HEK293 (cell line): Measurements from ENCODE around the gene ASXL2.

Experiments used
- CTCF ChIA-PET: fragments of 350-600 bp; formaldehyde crosslinking; extraction: SDS; loops from one replicate; lab custom pipeline; 2021; ENCODE audit warnings: antibody characterized with exemption; lab: Yijun Ruan, JAX
- POLR2A ChIA-PET: fragments of 300-600 bp; formaldehyde crosslinking; extraction: SDS; loops from one replicate; lab custom pipeline; 2020; ENCODE audit warnings: antibody characterized with exemption, inconsistent platforms; lab: Yijun Ruan, JAX
- H3K27ac ChIP-seq: fragments of 200-500 bp; sonication (Bioruptor generic); 2 replicates; pipeline ENCODE4 v1.5.1; 2014; ENCODE audit warnings: low read depth, low read length, control low read depth, inconsistent platforms; ENCODE audit errors: extremely low read depth
- H3K36me3 ChIP-seq, 2 experiments: fragments of 200-500 bp in 1 of 2; sonication (Bioruptor generic) in 1 of 2; 1 replicate in 1 of 2; 2 replicates in 1 of 2; pipeline ENCODE4 v1.5.1; 2014 to 2017; ENCODE audit warnings: inconsistent platforms in 2 of 2, low read length in 2 of 2; ENCODE audit not compliant: control insufficient read depth in 2 of 2, insufficient read depth in 1 of 2
- H3K4me1 ChIP-seq: fragments of 200-500 bp; sonication (Bioruptor generic); 2 replicates; pipeline ENCODE4 v1.5.1; 2014; ENCODE audit warnings: mild to moderate bottlenecking, low read length, inconsistent platforms; ENCODE audit not compliant: control insufficient read depth, insufficient read depth
- H3K4me3 ChIP-seq: 2 replicates; pipeline ENCODE4 v1.5.1; 2011; ENCODE audit warnings: low read depth, mild to moderate bottlenecking, control low read depth, low read length, moderate library complexity
- H3K9me3 ChIP-seq: fragments of 200-500 bp; sonication (Bioruptor generic); 2 replicates; pipeline ENCODE4 v1.5.1; 2014; ENCODE audit warnings: low read depth, low read length, inconsistent platforms; ENCODE audit not compliant: control insufficient read depth, insufficient read depth
- KLF1 ChIP-seq: fragments of 450-650 bp; formaldehyde crosslinking; IDR thresholded peaks from 2 replicates; pipeline ENCODE4 v1.5.1; 2016; ENCODE audit warnings: missing biosample characterization, missing genetic modification characterization
- PRDM1 ChIP-seq: fragments of 450-650 bp; formaldehyde crosslinking; IDR thresholded peaks from 2 replicates; pipeline ENCODE4; 2016; ENCODE audit warnings: missing biosample characterization, missing genetic modification characterization
- ZBTB10 ChIP-seq: fragments of 450-650 bp; formaldehyde crosslinking; IDR thresholded peaks from 2 replicates; pipeline ENCODE4 v1.5.1; 2016; ENCODE audit warnings: missing biosample characterization, missing genetic modification characterization
- ZBTB20 ChIP-seq: fragments of 450-650 bp; formaldehyde crosslinking; IDR thresholded peaks from 2 replicates; pipeline ENCODE4 v1.5.1; 2016; ENCODE audit warnings: missing biosample characterization, missing genetic modification characterization
- ZBTB26 ChIP-seq: fragments of 450-650 bp; formaldehyde crosslinking; optimal IDR thresholded peaks from 2 replicates; pipeline ENCODE3; 2016; ENCODE audit warnings: missing biosample characterization, mild to moderate bottlenecking, missing genetic modification characterization
- ZNF121 ChIP-seq: fragments of 450-650 bp; formaldehyde crosslinking; IDR thresholded peaks from 2 replicates; pipeline ENCODE4 v1.5.1; 2016; ENCODE audit warnings: missing biosample characterization, missing genetic modification characterization
- ZNF155 ChIP-seq: fragments of 450-650 bp; formaldehyde crosslinking; IDR thresholded peaks from 2 replicates; pipeline ENCODE4 v1.5.1; 2016; ENCODE audit warnings: missing biosample characterization, missing genetic modification characterization
- ZNF2 ChIP-seq: fragments of 450-650 bp; formaldehyde crosslinking; IDR thresholded peaks from 2 replicates; pipeline ENCODE4 v1.5.1; 2016; ENCODE audit warnings: missing biosample characterization, missing genetic modification characterization
- ZNF280D ChIP-seq: fragments of 450-650 bp; formaldehyde crosslinking; IDR thresholded peaks from 2 replicates; pipeline ENCODE4 v1.5.1; 2016; ENCODE audit warnings: missing biosample characterization, missing genetic modification characterization
- ZNF544 ChIP-seq: fragments of 450-650 bp; formaldehyde crosslinking; IDR thresholded peaks from 2 replicates; pipeline ENCODE4 v1.5.0; 2017; ENCODE audit warnings: missing biosample characterization, missing genetic modification characterization
- ZNF670 ChIP-seq: fragments of 450-650 bp; formaldehyde crosslinking; IDR thresholded peaks from 2 replicates; pipeline ENCODE4 v1.5.1; 2016; ENCODE audit warnings: missing biosample characterization, missing genetic modification characterization, low read depth
- ZNF707 ChIP-seq: fragments of 450-650 bp; formaldehyde crosslinking; IDR thresholded peaks from 2 replicates; pipeline ENCODE4 v1.5.1; 2016; ENCODE audit warnings: missing biosample characterization, missing genetic modification characterization
- ZNF768 ChIP-seq: fragments of 450-650 bp; formaldehyde crosslinking; IDR thresholded peaks from 2 replicates; pipeline ENCODE4 v1.5.1; 2018; ENCODE audit warnings: missing biosample characterization, mild to moderate bottlenecking, missing genetic modification characterization

ASXL2 gene

GRCh38 chr2:25872134-25872533, 6.2 kb downstream of the ASXL2 start:
- peaks cover 4 to 6% of the 10 kb centered on the region in 2 experiments; a peak in 2 of 3 replicates for H3K36me3 ChIP-seq
- ChIA-PET CTCF (interaction anchor here (0.7 to 0.9 kb wide), 2 partner anchors 16 to 21 kb away, joined by 3 to 4 read pairs; no protein-coding TSS in a partner anchor), POLR2A (no interaction called here)
- peaks cover 7% of the 10 kb centered on the region; the same call in 1 of the 2 replicates for H3K4me1 ChIP-seq
- no peak overlapping the region for H3K4me3 ChIP-seq
- no peaks in the 10 kb centered on the region for H3K9me3 ChIP-seq
- TF ChIP-seq KLF1 (tag by site-specific recombination) = no peak
- TF ChIP-seq ZNF768 (tag by site-specific recombination) = no peak
- peak; percentile 76 for TF ChIP-seq ZNF121
- no peak overlapping the region for H3K27ac ChIP-seq

- ChIA-PET CTCF (interaction anchor here (1.1 kb wide), 1 partner anchor 16 kb away, joined by 7 read pairs; no protein-coding TSS in a partner anchor), POLR2A (interaction anchor here (1.0 kb wide), 1 partner anchor 11 kb away, joined by 3 read pairs; the partner anchor contains the start of gene ASXL2)
- Histone ChIP-seq H3K27ac (no peak overlapping the region), H3K9me3 (no peaks in the 10 kb centered on the region), H3K36me3 (peaks cover 4 to 6% of the 10 kb centered on the region in 2 experiments; a peak in 2 of 3 replicates), H3K4me3 (no peak overlapping the region), H3K4me1 (no peaks in the 10 kb centered on the region)
- TF ChIP-seq ZBTB20 (tag by site-specific recombination) (no peak), ZNF280D (tag by site-specific recombination) (no peak), ZNF707 (tag by site-specific recombination) (no peak)
These were observed 10.8 kb downstream of the ASXL2 start for GRCh38 chr2:25867396-25868003.

GRCh38 chr2:25856377-25856776, 21.9 kb downstream of the ASXL2 start:
- ChIA-PET POLR2A (interaction anchor here (2.8 kb wide), 1 partner anchor 22 kb away, joined by 7 read pairs; the partner anchor contains the start of gene ASXL2), CTCF (interaction anchor here (0.6 to 1.5 kb wide), 6 partner anchors 15 to 292 kb away, joined by 3 to 4 read pairs (median 3); no protein-coding TSS in a partner anchor)
- no peak for TF ChIP-seq ZBTB20 (tag by site-specific recombination)
- no peak for TF ChIP-seq ZNF670 (tag by site-specific recombination)
- TF ChIP-seq ZNF155 = no peak
- TF ChIP-seq ZBTB26 (tag by site-specific recombination) = no peak
- no peak for TF ChIP-seq ZNF544 (tag by site-specific recombination)
- no peak for TF ChIP-seq ZNF2
- no peak for TF ChIP-seq ZBTB10 (tag by site-specific recombination)
- TF ChIP-seq PRDM1 (tag by site-specific recombination) = no peak
- no peak overlapping the region for H3K27ac ChIP-seq
- no peaks in the 10 kb centered on the region for H3K9me3 ChIP-seq
- H3K36me3 ChIP-seq = peaks cover 0 to 4% of the 10 kb centered on the region in 2 experiments; a peak in 2 of 3 replicates
- H3K4me3 ChIP-seq = no peak overlapping the region
- peaks cover 13% of the 10 kb centered on the region for H3K4me1 ChIP-seq
